HG02981 (cell line): ENCODE data around the gene MTCL1.

Experiments
- ATAC-seq: cut with Tn5 transposase; IDR thresholded peaks from one replicate; pipeline ENCODE4 v1.9.1; 2021; ENCODE audit warnings: mild to moderate bottlenecking, moderate library complexity; ENCODE audit not compliant: unreplicated experiment

The MTCL1 gene

DNA sequence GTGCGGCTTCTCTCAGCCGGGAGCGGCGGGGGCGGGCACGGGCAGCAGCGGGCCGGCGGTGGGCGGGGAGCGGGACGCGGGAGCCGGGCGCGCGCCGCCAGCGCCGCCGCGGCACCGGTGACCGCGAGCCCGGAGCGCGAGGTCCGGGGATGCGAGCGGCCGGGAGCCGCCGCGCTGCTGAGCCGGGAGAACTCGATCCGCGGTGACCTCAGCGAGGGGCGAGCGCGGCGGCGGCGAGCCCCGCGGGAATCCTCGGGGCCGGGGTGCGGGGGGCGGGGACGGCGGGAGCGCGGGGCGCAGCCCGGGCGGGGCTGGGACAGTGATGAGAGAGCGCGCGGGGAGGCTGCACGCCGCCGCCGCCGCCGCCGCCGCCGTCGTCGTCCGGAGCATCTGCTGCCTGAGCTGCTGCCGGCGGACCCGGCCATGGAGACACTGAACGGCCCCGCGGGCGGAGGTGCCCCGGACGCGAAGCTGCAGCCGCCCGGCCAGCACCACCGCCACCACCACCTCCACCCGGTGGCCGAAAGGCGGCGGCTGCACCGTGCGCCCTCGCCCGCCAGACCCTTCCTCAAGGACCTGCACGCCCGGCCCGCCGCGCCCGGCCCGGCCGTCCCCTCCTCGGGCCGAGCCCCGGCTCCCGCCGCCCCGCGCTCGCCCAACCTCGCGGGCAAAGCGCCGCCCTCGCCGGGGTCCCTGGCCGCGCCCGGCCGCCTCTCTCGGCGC, at the start of gene MTCL1:
Gene MTCL1 (plus strand): TSS at position 319 of the 723 bp plus-strand sequence. CDS start 105 bp downstream, at position 424.
- peak; percentile 52 for ATAC-seq

DNA sequence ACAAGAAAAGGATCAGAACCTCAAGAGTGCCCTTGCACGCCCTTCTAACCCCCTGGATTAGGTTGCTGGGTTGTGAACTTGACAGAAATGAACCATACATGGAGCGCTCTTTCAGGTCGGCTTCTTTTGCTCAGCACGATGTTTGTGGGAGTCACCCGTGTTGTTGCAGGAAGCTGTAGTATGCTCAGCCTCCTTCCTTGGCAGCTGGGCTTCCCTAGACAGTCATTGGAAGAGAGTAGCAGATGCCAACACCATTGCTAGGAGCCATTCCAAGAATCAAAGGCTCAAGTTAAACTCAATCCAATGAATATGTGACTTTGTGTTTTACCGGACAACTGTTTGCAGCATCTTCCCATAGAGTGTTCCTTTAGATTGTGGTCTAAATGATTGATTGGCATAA, 49.1 kb upstream of the MTCL1 start:
- ATAC-seq: no peak

DNA sequence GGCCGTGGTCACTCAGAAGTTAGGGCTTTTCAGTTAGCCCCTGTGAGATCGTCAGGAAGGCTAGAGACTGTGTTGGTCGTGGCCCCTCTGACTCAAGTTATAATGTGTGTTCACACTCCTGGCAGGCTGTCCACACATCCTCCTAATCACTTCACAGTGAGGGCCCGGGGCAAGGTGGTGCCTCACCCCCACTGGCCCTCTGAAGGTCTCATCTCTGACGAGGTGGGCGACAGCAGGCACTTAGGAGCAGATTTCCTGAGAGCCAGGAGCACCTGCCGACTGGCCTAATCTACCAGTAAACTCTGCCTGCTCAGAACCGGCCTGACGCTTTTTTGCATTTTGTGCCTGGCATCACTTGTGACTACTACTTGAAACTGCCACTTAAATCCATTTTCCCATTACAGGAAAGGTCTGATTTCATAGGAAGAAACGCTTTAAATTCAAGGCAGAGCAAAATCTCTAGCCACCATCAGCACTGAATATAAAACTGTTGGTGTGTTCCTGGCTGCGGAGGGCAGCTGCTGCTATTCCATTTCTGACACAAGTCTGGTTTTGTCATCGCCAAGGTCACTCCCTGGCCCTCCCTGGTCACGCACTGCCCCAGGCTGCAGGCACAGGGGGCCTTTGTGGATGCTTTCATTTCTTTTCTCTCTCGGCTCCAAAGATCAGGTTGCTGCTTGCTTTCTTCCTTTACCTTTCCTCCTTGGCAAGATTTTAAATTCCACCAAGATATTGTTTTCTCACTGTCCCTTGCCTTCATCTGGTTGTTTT, 48.1 kb upstream of the MTCL1 start:
- ATAC-seq: no peak

DNA sequence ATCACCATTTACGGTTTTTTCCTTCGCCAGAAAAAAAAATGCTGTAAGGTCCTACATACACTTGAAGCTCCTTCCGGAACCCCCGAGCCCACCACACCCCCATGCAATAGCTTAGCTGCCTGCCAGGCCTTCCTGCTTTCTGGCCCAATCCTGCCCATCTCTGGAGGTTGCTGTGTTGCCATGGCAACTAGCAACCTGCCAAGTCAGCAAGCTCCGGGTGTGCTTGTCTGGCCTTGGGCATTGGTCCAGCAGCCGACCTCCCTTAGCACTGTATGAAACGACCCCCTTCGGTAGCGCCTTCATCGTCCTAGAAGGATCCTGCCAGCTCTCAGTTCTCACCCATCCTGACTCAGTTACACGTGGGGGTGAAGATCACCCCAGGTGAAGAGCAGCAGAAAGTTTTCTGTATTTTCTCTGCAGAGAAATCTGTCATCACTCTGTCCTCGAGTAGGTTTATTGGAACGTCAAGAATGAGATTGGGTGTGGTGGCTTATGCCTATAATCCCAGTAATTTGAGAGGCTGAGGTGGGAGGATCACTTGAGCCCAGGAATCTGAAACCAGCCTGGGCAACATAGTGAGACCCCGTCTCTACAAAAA, 47.4 kb upstream of the MTCL1 start:
- no peak for ATAC-seq

DNA sequence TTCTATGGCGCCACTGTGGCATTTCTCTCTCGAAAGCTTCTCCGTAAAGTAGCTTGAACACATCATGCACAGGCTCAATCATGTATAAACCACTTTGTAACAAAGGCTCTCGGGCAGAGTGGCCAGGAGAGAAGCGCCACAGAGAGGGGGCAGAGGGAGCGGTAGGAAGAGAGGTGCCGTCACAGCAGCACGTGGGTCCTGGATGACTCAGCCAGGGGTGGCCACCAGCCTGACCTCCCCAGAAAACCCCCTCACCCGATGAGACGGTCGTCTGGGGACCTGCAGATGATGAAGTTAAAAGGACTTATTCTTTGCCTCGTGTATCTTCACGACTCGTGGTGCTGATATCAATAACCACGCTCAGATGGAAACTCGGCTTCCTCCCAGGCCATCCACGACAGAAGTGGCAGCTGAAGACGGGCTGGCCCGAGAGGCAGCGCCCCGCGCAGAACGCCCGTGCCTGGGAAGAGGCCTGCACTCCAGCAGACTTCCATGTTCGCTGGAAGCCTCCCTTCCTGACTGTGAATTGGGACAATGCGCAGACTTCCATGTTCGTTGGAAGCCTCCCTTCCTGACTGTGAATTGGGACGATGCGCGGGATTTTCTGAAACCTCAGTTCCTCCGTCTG, 46.4 kb upstream of the MTCL1 start:
- no peak for ATAC-seq

DNA sequence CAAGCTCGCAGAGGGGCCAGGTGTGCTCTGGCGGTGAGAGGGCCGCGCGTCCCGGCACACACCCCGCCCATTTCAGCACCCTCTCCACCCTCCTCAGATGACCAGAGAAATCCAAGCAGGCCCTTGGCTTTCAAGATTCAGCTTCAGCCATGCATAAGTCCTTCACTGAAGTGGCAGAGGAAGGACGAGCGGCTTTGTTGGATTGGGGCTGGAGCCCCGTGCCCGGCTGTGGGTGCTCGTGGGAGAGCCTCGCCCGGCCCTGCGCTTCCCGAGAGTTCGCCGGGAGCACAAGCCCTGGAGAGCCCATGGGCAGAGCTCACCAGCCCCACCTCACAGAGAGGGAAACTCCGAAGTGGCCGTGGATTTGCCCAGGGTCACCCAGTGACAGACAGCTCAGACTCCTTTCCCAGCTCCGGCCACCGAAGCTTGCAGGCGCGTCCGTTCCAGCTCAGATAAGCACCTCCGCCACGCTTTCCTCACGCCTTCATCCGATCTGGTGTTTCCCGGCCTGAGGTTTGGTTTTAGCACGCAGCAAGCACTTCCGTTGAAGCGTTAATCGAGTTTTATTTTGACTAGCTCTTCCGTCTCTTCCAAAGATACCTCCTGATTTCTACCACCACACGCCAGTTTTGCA, 45.6 kb upstream of the MTCL1 start:
- ATAC-seq: no peak

DNA sequence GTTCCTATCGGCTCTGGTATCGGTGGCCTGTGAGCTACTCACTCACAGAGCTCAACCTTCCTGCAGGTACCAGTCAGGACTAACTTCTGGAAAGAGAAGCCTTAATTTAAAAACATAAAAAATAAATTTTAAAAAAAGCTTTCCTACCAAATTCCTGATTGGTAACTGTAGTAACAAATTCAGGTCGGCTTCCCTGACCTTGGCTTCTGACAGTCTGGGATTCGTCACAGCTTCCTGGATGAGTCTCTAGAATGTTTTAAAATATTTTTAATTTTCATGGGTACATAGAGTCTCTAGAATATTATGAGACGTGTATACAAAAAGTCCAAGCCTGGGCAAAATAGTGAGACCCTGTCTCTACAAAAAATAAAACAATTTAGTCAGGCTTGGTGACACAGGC, 45.0 kb upstream of the MTCL1 start:
- ATAC-seq: no peak

DNA sequence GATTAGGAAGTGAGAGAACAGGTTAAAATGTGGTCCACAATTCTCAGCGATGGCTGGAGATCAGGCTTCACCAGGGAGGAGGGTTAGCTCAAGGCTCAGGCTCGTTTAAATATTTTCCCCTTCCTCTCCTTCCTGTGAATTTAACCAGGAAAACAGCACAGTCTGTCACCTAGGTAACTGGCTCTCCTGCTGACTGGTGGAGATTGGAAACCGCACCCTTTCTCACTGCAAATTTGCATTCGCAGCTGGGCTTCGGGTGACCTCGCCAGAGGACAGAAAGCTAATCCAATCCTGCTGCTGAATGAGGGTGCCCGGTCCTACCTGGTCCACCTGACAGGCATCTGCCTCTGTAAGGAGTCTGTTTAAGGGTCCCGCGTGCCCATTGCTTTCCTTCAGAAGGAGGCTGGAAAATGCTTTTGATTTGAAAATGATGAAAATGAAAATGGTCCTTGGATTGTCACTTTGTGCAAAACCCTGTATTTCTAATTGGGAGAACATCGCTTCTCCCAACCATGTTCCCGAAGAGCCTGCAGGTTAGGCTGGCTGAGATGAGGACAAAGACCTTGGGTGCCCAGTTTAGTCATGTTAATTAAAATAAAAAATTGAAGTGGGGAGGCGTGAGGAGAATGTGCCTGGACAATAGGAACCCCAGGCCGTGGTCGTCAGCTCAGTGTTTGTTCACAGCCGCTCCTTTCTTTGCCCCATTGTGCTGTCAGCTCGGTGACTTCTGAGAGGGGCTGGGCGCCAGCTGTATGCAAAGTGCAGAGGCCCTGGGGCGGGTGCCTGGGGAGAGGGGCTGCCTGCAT, 43.4 kb upstream of the MTCL1 start:
- no peak for ATAC-seq

DNA sequence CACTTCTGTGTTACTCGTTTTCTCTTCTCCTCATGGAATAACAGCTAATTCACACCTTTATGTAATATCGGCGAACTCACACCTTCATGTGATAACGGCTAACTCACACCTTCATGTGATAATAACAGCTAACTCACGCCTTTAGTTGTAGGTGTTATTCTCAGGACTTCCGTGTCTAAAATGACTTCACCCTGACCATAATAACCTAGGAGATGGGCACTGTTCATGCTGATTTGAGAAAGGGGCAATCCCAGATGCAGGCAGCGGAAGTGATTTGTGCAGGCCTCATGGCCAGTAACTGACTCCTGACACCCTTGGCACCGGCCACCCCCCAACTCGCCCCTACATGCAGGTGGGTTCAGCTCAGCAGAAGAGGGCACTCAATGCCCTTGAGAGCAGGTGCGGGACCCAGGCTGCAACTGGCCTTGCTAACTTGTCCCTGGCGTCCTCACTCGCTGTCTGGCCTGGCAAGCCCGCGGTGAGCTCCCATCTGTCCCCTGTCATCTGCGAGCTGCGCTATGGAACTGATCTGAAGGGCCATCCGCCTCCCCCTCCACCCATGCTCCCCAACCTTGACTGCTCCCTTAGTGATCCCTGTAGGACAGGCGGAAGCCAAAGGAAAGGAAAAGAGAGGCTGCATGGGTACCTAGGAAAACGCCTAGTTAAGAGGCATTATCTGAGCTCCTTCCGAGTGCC, 42.6 kb upstream of the MTCL1 start:
- ATAC-seq: no peak

DNA sequence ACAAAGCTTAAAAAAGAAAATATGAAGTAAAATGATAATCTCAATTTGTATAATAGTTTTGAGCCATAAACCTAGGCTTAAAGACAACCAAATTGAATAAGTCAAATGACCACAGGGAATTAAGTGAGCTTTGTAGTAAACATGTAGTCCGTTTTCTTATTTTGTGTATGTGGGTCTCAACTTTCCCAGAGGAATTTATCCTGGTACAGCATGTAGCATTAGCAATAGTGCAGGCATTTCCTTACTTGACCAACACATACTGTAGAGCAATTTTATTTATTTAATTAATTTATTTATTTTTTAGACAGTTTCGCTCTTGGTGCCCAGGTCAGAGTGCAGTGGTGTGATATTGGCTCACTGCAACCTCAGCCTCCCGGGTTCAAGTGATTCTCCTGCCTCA, 37.5 kb upstream of the MTCL1 start:
- no peak for ATAC-seq

DNA sequence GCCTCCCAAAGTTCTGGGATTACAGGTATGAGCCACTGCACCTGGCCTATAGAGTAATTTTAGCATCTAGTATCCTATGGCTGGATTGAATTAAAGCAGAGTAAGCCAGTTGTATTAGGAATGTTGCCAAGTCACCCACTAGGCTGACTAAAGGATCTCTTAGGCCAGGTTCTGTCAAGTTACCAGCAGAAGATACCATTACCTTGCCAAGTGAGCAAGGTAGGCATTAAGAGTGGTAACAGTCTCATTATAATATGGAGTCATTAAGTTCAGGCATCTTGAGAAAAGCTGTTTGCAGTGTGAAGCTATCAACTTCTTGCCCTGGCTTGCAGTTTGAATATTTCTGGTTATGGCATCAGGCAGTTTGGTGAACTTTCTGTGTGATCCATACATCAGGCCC, 37.0 kb upstream of the MTCL1 start:
- ATAC-seq: no peak

DNA sequence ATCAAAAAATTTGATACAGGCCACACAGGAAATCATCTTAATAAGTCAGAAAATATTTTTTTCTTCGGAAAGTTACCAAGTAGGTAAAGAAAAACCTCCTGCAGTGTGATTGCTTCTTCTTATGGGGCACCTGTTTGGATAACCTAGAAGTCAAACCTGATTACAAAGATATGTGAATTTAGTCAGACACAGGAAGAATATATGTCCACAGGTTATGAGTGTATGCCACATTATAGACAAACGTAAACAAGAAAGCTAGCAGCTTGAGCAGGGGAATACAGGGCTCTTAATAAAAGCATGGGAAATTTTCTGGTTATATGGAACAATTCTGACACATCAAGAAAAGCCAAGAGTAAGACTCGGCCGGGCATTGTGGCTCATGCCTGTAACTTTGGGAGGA, 35.8 kb upstream of the MTCL1 start:
- ATAC-seq: no peak

DNA sequence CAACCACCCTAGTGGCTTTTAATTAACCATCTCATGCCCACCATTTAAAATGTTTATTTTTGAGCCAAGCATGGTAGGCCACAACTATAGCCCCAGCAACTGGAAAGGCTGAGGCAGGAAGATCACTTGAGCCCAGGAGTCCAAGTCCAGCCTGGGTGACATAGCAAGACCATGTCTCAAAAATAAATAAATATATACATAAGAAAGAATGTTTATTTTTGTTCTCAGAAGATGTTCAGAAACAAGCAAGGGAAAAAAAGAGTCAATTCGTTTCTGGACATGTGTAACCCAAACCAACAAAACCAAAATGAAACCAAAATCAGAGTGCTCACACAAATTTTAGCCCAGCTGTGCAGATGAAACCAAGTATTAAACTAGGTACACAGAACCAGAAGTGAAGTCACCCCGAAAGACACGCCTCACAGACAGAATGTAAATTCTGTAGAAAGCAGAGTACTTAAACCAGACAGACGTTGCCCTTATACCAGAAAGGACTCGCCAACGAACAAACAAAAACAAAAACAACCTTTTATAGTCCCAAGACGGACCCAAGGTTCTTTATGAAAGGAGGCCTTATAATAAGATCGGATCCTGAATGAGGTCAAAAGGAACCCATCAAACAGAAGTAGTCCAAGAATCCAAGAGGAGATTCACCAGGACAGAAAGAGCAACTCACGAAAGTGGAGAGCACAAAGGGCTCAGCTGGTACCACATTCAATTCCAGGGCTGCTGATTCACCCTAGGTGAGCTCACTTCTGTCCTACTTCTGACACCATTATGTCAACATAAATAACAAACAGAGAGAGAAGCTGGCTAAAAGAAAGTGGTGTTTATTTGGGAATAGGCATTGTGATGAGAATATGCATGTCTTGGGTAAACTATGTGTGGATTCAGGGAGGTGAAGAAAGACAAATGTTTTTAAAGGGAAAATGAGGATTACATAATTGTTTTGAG, 31.8 kb upstream of the MTCL1 start:
- ATAC-seq: peak; percentile 78

DNA sequence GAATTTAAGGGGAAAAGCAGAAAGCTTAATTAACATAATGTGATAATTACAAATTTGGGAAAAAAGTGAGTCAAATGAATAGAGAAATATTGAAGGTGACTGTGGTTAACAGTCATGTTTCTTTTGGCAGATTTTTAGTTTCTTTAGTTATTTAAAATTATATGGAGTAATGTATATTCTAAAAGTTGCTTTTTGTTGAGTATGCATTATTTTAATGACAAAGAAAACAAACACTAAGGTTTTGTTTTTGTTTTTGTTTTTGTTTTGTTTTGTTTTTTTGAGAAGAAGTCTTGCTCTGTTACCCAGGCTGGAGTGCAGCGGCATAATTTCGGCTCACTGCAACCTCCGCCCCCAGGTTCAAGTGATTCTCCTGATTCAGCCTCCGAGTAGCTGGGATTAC, 30.3 kb upstream of the MTCL1 start:
- ATAC-seq: no peak

DNA sequence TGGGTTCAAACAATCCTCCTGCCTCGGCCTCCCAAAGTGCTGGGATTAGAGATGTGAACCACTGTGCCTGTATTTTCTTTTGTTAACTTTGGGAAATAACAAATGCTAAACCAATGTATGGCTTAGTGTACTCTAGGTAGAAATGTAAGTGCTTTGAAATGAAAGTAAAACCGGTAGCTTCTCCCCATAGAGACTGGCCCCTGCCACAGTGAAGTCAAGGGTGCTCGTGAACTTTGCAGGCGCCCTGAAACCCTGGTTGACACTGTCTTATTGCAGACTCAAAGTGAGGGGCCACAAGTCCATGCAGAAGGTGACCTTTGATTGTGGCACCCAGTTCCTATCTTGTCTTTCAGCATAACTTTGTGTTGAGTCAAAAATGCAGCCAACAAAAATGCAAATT, 24.2 kb upstream of the MTCL1 start:
- ATAC-seq: no peak

DNA sequence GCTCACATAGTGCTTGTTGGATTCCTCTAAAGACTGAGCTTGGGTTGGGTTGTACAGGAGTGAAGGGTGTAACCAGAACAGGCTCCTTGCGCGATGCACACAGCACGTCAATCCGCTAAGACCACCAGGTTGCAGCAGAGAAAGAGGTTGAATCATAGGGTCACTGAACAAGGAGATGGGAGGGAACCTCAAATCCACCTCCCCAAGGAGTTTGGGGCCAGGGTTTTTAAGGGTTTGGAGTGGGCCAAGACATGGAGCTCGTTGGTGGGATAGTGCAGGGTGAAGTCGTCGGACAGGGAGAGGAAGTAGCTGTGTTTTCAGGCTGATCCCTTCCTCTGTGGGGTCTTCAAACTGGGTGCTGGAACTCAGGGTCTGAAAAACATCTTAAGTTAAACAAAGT, 20.8 kb upstream of the MTCL1 start:
- ATAC-seq: no peak

DNA sequence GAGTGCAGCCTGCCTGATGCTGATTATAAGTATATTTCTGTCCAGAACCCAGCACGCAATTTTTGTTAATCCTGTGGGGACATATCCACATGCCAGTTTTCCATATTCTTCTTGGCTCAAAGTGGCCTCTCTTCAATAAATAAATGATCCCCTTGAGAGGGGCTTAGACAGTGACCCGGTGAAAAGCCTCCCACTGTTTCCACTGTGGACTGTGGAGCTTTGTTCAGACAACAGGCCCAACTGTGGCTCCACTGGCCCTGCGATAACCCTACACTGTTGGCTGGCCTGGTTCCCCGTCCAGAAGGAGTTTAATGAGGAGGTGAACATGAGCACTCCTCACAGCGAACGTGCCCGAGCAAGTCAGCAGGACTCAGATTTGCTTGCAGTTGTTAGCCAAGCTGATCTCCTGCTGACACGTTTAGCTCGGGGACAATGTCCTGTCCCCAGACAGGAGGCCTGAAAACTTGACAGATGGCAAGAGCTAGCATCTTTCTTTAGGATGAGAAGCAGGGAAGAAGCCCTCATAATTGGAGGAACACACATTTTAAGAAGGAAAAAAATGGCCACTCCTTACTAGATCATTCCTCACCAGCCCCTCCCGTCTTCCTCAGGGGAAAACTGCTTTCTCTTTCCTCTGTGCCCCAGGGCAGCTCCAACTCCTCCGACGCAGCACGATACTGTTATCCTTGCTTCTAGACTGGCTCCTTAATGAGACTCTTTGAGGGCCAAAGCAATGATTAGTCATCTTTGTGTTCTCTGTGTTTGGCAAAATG, 20.0 kb upstream of the MTCL1 start:
- no peak for ATAC-seq

DNA sequence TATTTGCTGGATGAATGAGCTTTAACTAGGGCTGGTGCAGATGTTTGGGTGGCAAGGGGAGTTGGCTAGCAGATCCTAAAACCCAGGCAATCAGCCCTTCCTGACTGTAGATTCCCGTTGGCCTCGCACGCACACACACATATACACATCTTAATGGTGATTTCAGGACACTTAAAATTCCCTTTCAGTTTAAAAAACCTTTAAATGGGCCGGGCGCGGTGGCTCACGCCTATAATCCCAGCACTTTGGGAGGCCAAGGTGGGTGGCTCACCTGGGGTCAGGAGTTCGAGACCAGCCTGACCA, 19.5 kb upstream of the MTCL1 start:
- ATAC-seq: no peak
